ENCODE results near the gene ABCA10.
"Not testable (repeated sequence)": the region's sequence is repeated elsewhere in the genome, so short reads cannot be mapped to it uniquely, and the experiment has no call there.

The ABCA10 gene

GRCh38 chr17:69231521-69231920 lies 2.9 kb upstream of the ABCA10 start:
- no peak for DNase-seq (ENCODE audit: low read depth, low spot score)
- no peak overlapping the region for H3K4me3 ChIP-seq (ENCODE audit: low read length)

- DNase-seq (ENCODE audit: low read depth, low spot score), result no peak
- H3K4me3 ChIP-seq (ENCODE audit: low read length), result no peak overlapping the region
Observed at GRCh38 chr17:69230939-69231338, 2.3 kb upstream of the ABCA10 start.

DNA sequence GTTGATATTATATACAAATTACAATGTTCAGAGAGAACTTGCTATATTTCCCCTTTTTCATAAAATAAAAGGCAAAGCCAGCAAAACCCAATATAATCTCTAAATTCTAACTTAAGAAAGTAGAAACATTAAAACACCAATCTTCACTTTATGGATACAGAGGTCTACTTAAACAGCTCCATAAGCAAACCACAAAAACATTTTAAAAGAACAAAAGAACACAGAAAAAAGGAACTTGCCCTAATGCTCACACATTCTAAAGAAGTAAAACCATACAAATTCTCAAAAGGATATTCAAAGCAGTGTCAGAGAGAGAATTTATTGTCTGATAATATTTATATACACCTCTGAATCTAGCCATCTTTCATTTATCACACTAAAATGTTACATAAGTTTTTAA lies 606 bp downstream of the ABCA10 start:
- no peak overlapping the region for H3K4me3 ChIP-seq (ENCODE audit: low read length)
- DNase-seq (ENCODE audit: low read depth, low spot score), result no peak

- no peak for DNase-seq (ENCODE audit: low read depth, low spot score)
- H3K4me3 ChIP-seq (ENCODE audit: low read length), result no peak overlapping the region
Observed at GRCh38 chr17:69227541-69227940, 1.1 kb downstream of the ABCA10 start.

DNA sequence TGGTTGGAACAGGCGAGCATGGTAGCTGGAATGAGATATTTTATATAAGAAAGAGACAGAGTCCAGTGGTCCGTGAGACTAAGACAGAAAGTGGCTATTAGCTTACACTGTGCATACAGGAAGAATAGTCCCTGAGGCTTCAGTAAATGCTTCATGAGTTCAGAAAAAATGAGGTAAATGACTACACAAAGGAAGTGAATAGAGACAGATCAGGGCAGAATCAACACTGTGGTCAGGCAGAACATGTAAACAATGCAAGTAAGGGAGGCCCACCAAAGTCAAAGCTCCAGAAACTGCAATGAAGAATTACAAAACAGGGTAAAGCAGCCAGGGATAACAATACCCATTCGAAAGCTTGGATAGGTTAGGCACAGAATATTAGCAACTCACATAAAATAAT lies 4.8 kb downstream of the ABCA10 start:
- no peak for DNase-seq (ENCODE audit: low read depth, low spot score)
- H3K4me3 ChIP-seq (ENCODE audit: low read length), result no peak overlapping the region

DNA sequence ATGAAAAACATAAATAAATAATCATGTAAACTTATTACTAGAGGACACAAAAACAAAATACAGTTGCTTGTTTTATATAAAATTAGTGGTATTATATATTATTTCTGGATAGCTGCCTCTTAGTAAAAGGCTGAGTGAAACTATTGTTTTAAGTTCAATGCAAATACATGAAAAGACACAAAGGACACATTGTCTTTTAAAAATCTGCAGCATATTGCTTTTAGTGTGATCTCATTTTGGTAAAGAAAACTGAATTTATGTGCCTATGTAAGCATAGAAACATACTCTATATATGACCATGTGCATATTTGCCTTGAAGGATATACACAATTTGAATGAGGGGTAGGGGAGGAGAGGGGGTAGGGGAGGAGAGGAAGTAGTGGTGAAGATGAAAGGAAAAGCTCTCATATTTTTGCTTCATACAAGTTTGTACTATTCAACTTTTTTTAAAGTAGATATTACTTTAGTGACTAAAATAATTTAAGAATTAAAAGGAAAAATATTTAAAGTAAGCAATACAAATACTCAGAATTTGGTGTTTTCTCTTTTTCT lies 5.8 kb downstream of the ABCA10 start:
- H3K4me3 ChIP-seq (ENCODE audit: low read length), result no peak overlapping the region
- no peak for DNase-seq (ENCODE audit: low read depth, low spot score)

DNA sequence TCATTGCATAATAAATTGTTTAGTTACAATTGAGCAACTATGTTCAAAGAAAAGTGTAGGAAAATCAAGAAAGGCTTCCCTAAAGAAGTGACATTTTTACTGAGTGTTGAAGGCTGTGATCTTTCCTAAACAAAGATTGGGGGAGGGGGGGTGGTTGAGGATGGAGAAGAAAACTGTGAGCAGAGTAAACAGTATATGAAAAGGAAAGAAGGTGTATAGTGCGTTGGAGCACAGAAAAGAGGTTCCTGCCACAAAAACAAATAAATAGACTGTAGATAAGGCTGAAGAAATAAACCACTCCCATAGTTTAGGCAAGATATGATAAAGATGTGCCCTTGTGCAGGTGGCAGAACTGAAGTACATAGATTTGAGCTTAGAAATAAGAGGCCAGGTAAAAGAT lies 8.5 kb downstream of the ABCA10 start:
- DNase-seq (ENCODE audit: low read depth, low spot score), result no peak

GRCh38 chr17:69218986-69219385 lies 9.6 kb downstream of the ABCA10 start:
- DNase-seq (ENCODE audit: low read depth, low spot score), result no peak
- no peak overlapping the region for H3K4me3 ChIP-seq (ENCODE audit: low read length)

More for the DNA sequence above, 8.5 kb downstream of the ABCA10 start:
- H3K4me3 ChIP-seq (ENCODE audit: low read length), result no peak overlapping the region

DNA sequence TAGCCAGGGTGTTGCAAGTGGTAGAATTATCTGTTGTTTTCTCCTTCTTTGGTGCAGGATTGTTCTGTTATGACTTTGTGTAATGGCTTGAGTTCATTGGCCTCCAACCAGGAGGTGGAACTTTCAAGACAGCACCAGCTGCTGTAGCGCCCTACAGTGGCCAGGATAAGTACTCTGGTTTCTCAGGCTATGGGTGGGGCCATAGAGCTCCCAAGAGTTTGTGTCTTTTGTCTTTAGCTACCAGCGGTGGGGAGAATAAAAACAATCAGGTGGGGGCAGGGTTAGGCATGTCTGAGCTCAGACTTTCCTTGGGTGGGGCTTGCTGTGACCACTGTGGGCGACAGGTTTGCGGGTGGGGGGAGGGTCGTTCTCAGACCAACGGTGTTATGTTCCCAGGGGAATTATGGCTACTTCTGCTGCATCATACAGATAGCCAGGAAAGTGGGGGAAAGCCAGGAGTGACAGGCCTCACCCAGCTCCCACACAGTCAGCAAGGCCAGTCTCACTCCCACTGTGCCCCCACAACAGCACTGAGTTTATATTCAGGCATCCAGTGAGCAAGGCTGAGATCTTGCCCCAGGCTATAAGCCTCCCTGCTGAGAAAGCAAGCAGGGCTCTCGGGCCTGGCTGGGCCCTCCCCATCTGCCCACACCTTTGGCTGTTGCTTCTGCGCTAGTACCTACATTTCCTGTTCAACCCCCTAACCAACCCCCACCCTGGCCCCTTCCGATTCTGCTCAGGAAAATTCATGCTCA lies 15.4 kb downstream of the ABCA10 start:
- DNase-seq (ENCODE audit: low read depth, low spot score), result no peak
- no peak overlapping the region for H3K4me3 ChIP-seq (ENCODE audit: low read length)

GRCh38 chr17:69208640-69209039 lies 20.0 kb downstream of the ABCA10 start:
- H3K4me3 ChIP-seq (ENCODE audit: low read length), result no peak overlapping the region
- DNase-seq (ENCODE audit: low read depth, low spot score), result no peak

GRCh38 chr17:69207151-69207550 lies 21.5 kb downstream of the ABCA10 start:
- no peak for DNase-seq (ENCODE audit: low read depth, low spot score)
- no peak overlapping the region for H3K4me3 ChIP-seq (ENCODE audit: low read length)

DNA sequence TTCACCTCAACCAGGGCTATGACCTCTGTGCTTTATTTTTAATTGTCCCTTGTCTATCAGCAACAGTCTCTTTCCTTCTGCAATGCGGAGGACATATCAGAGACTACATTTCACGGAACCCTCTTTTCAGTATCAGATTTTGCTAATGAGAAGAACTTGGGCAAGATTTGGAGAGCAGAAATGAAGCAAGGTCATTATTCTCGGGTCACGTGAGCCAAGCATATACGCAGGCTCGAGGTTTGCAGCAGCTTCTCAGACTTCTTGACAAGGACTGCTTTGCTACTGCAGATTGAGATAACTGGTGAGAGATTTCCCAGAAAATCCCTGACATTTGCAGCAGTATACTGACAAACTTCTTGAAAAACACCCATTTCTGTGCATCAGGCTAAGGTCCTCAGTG lies 30.4 kb downstream of the ABCA10 start:
- DNase-seq (ENCODE audit: low read depth, low spot score), result no peak
- H3K4me3 ChIP-seq (ENCODE audit: low read length), result no peak overlapping the region

DNA sequence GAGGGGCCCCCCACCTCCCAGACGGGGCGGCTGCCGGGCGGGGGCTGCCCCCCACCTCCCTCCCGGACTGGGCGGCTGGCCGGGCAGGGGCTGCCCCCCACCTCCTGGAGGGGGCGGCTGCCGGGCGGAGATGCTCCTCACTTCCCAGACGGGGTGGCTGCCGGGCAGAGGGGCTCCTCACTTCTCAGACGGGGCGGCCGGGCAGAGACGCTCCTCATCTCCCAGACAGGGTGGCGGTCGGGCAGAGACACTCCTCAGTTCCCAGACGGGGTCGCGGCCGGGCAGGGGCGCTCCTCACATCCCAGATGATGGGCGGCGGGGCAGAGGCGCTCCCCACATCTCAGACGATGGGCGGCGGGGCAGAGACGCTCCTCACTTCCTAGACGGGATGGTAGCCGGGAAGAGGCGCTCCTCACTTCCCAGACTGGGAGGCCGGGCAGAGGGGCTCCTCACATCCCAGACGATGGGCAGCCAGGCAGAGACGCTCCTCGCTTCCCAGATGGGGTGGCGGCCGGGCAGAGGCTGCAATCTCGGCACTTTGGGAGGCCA lies 32.4 kb downstream of the ABCA10 start:
- H3K4me3 ChIP-seq (ENCODE audit: low read length); DNase-seq (ENCODE audit: low read depth, low spot score): not testable (repeated sequence)

DNA sequence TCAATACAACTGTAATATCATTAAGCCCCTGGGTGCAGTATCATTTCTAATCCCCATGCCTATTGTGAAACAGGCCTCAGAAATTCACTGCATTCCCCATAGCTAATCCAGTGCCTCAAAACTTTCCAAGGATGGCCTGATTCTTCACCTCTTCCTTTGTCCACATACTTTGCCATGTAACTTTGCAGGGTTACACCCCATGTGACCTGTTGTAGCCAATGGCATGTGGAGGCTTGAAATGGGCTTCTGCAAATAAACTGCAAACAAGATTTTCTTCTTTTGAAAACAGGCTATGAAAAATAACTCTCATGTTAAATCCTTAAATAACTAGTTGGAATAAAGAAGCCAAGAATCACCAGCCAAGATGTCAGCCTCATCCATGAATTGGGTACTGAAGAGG lies 35.9 kb downstream of the ABCA10 start:
- no peak for DNase-seq (ENCODE audit: low read depth, low spot score)

GRCh38 chr17:69188796-69189195 lies 39.8 kb downstream of the ABCA10 start:
- no peak overlapping the region for H3K4me3 ChIP-seq (ENCODE audit: low read length)
- no peak for DNase-seq (ENCODE audit: low read depth, low spot score)

More for the DNA sequence above, 35.9 kb downstream of the ABCA10 start:
- H3K4me3 ChIP-seq (ENCODE audit: low read length), result no peak overlapping the region

GRCh38 chr17:69188064-69188463 lies 40.6 kb downstream of the ABCA10 start:
- H3K4me3 ChIP-seq (ENCODE audit: low read length), result no peak overlapping the region
- no peak for DNase-seq (ENCODE audit: low read depth, low spot score)

GRCh38 chr17:69187294-69187693 lies 41.3 kb downstream of the ABCA10 start:
- no peak overlapping the region for H3K4me3 ChIP-seq (ENCODE audit: low read length)
- DNase-seq (ENCODE audit: low read depth, low spot score), result no peak

DNA sequence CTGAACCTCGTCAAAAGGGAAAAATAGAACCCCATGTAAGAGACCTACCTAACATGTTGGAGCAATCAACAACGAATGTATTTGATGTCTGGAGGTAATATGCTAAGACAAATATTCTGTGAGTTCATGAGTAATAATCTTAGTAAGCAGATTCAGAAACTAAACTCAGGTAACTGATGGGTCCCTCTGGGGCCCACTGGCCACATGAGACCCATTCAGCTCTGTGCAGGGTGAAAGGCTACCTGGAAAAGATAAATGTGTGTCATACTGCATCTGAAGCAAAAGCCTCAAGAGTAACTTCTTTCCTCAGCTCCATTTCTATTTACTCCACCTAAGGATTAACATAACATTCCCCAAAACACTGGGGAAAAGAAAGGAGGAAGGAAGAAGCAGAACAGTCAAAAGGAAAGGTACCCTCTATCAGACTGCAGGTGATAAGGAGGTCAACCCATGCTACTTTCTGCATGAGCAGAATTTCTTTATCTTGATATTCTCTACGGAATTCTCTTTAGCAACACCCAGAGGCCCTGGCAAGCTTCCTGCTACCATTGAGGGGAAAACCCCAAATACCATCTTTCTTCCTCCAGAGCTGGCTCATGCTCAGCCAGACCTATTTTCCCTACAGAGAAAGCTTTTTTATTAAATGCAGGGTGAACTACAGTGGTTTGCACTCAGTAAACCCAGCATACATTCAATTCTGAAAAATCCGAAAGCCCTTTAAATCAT lies 49.2 kb downstream of the ABCA10 start:
- no peak for DNase-seq (ENCODE audit: low read depth, low spot score)

DNA sequence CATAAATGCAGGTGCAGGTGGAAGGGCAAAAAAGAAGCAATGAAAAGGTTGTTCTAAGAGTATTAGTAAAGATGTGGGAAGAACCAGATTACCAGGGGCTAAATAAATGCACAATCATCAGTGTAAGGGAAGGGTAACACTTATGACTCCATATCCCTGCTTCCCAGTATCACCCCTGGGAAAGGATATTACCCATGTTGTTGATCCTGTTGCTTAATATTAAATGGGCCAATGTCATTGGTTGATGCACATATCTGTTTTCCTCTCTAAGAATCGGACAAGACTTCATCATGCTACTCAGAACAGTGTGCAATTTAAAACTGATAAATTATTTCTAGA lies 52.2 kb downstream of the ABCA10 start:
- no peak for DNase-seq (ENCODE audit: low read depth, low spot score)
- H3K4me3 ChIP-seq (ENCODE audit: low read length), result no peak overlapping the region

More for the DNA sequence above, 49.2 kb downstream of the ABCA10 start:
- H3K4me3 ChIP-seq (ENCODE audit: low read length), result no peak overlapping the region
